ENCODE results near the gene EID2. TPM values are rescaled to one million over a fixed set of nuclear protein-coding genes. Genes with fewer than 3 reads are reported as not detected.

Gene EID2
- total RNA-seq, 4 donors from 2014 or later: 7.5 to 10.0 (median 8.1) TPM

- 44 to 75% methylated on average over 2 to 4 of the region's 4 CpGs for WGBS, 2 donors (ENCODE audit: low coverage in 1 of 2)
- DNase-seq: no peak
Measured at GRCh38 chr19:39554701-39555311, 14.8 kb upstream of the EID2 start.

GRCh38 chr19:39553082-39553652 lies 13.2 kb upstream of the EID2 start:
- in situ Hi-C loops (cut with MboI; ENCODE audit: low pct_ligation_motif_present in 1 of 4, low pct_unique_long_range_greater_than_20kb in 1 of 4, low sequenced_read_pairs in 3 of 4) (loop anchor here (10.0 kb wide), 2 partner anchors 112 to 122 kb away; no protein-coding TSS in a partner anchor), intact Hi-C loops (cut with DNase I; ENCODE audit: low total_unique reads) (loop anchor here (5.0 kb wide), 1 partner anchor 119 kb away; no protein-coding TSS in a partner anchor)
- Histone ChIP-seq H3K9me3 (no peaks in the 10 kb centered on the region), H3K4me3 (no peak overlapping the region), H3K27ac (no peak overlapping the region), H3K4me1 (peaks cover 0 to 7% (median 0%) of the 10 kb centered on the region in 4 donors), H3K27me3 (no peaks in the 10 kb centered on the region), H3K36me3 (no peaks in the 10 kb centered on the region)
- no peak for DNase-seq
- WGBS, 2 donors (ENCODE audit: low coverage in 1 of 2): 58 to 76% methylated on average over 4 to 7 of the region's 7 CpGs
- no peak for TF ChIP-seq POLR2AphosphoS5 (IDR thresholded peaks at IDR 0.05)
- no peak for TF ChIP-seq CTCF (IDR thresholded peaks at IDR 0.05)
- TF ChIP-seq EP300 (IDR thresholded peaks at IDR 0.05; ENCODE audit: low read depth): no peak
- no peak for TF ChIP-seq POLR2A (IDR thresholded peaks at IDR 0.05)

More at GRCh38 chr19:39554701-39555311, 14.8 kb upstream of the EID2 start:
- Histone ChIP-seq H3K9me3 (no peaks in the 10 kb centered on the region), H3K36me3 (no peaks in the 10 kb centered on the region), H3K27me3 (no peaks in the 10 kb centered on the region), H3K27ac (no peak overlapping the region), H3K4me3 (no peak overlapping the region), H3K4me1 (peaks cover 0 to 9% (median 0%) of the 10 kb centered on the region in 4 donors)
- in situ Hi-C loops (cut with MboI; ENCODE audit: low pct_ligation_motif_present in 1 of 4, low pct_unique_long_range_greater_than_20kb in 1 of 4, low sequenced_read_pairs in 3 of 4) (loop anchor here (10.0 kb wide), 2 partner anchors 110 to 120 kb away; no protein-coding TSS in a partner anchor), intact Hi-C loops (cut with DNase I; ENCODE audit: low total_unique reads) (loop anchor here (5.0 kb wide), 1 partner anchor 117 kb away; no protein-coding TSS in a partner anchor)
- no peak for TF ChIP-seq CTCF (IDR thresholded peaks at IDR 0.05)
- no peak for TF ChIP-seq POLR2AphosphoS5 (IDR thresholded peaks at IDR 0.05)
- TF ChIP-seq POLR2A (IDR thresholded peaks at IDR 0.05): no peak
- no peak for TF ChIP-seq EP300 (IDR thresholded peaks at IDR 0.05; ENCODE audit: low read depth)

- in situ Hi-C loops (cut with MboI; ENCODE audit: low pct_ligation_motif_present in 1 of 4, low pct_unique_long_range_greater_than_20kb in 1 of 4, low sequenced_read_pairs in 3 of 4) (loop anchor here (10.0 kb wide), 2 partner anchors 115 to 125 kb away; no protein-coding TSS in a partner anchor), intact Hi-C loops (cut with DNase I; ENCODE audit: low total_unique reads) (loop anchor here (5.0 kb wide), 1 partner anchor 122 kb away; no protein-coding TSS in a partner anchor)
- Histone ChIP-seq H3K4me3 (no peak overlapping the region), H3K27me3 (peaks cover 6% of the 10 kb centered on the region), H3K27ac (no peak overlapping the region), H3K4me1 (no peaks in the 10 kb centered on the region), H3K36me3 (no peaks in the 10 kb centered on the region), H3K9me3 (no peaks in the 10 kb centered on the region)
- no peak for DNase-seq
- 74 to 77% methylated on average over 4 to 5 of the region's 5 CpGs for WGBS, 2 donors (ENCODE audit: low coverage in 1 of 2)
- TF ChIP-seq EP300 (IDR thresholded peaks at IDR 0.05; ENCODE audit: low read depth) (no peak), POLR2A (IDR thresholded peaks at IDR 0.05) (no peak), POLR2AphosphoS5 (IDR thresholded peaks at IDR 0.05) (no peak), CTCF (IDR thresholded peaks at IDR 0.05) (no peak)
Measured at GRCh38 chr19:39550197-39550596, 10.2 kb upstream of the EID2 start.

DNA sequence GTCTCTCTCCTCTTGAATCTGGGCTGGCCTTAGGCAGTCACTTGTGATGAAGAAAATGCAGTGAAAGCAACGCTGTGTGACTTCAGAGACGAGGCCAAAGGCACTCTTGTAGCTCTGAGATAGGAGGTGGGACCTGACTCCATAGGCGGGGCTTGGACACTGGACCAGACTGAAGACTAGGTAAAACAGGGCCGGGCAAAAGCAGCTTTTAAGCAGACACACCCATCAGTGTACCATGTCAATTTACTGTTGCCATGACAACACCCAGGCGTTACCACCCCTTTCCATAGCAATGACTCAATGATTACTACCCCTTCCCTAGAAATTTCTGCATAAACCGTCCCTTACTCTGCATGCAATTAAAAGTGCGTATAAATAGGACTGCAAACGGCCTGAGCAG lies 6.6 kb upstream of the EID2 start:
- no peak for DNase-seq
- Histone ChIP-seq H3K36me3 (no peaks in the 10 kb centered on the region), H3K4me3 (no peak overlapping the region), H3K27me3 (peaks cover 6% of the 10 kb centered on the region), H3K4me1 (no peaks in the 10 kb centered on the region), H3K9me3 (no peaks in the 10 kb centered on the region), H3K27ac (no peak overlapping the region)
- intact Hi-C loops (cut with DNase I; ENCODE audit: low total_unique reads): no loop called here
- 34 to 43% methylated on average over 4 to 8 of the region's 8 CpGs for WGBS, 2 donors (ENCODE audit: low coverage in 1 of 2)
- in situ Hi-C loops (cut with MboI; ENCODE audit: low pct_ligation_motif_present in 1 of 4, low pct_unique_long_range_greater_than_20kb in 1 of 4, low sequenced_read_pairs in 3 of 4): loop anchor here (25.0 kb wide), 3 partner anchors 109 to 434 kb away; partner anchors contain the start of genes GMFG (in 2 of the 4), SAMD4B (in 2 of the 4), RPS16 (in 1 of the 4) and SUPT5H (in 1 of the 4)
- TF ChIP-seq CTCF (IDR thresholded peaks at IDR 0.05) (no peak), EP300 (IDR thresholded peaks at IDR 0.05; ENCODE audit: low read depth) (no peak), POLR2AphosphoS5 (IDR thresholded peaks at IDR 0.05) (no peak), POLR2A (IDR thresholded peaks at IDR 0.05) (no peak)
